GM12892 (cell line): ENCODE data around the gene MOK.
"Not testable (repeated sequence)": the region's sequence is repeated elsewhere in the genome, so short reads cannot be mapped to it uniquely, and the experiment has no call there.

Experiments used
- DNase-seq: peaks from one replicate; pipeline ENCODE4 v3.0.0; 2011; ENCODE audit not compliant: insufficient read length
- FAIRE-seq: peaks from 2 replicates; lab custom pipeline; 2011; peaks lifted over from hg19 to GRCh38; lab: Jason Lieb, UNC
- POLR2A ChIP-seq: IDR thresholded peaks from 2 replicates; pipeline ENCODE4 v1.6.1; 2011; ENCODE audit warnings: low read depth, low read length, control low read depth
- POLR2AphosphoS5 ChIP-seq: IDR thresholded peaks from 2 replicates; pipeline ENCODE4 v1.6.1; 2011; ENCODE audit warnings: low read depth, low read length, control low read depth
- TAF1 ChIP-seq: IDR thresholded peaks from 2 replicates; pipeline ENCODE4 v1.6.1; 2011; ENCODE audit warnings: low read depth, mild to moderate bottlenecking, control low read depth, low read length, borderline replicate concordance

MOK gene

GRCh38 chr14:102251161-102251560 is 53.8 kb downstream of the MOK start:
- DNase-seq (no peak), FAIRE-seq (no peak)
- no peak for TF ChIP-seq POLR2AphosphoS5
- no peak for TF ChIP-seq TAF1
- no peak for TF ChIP-seq POLR2A

GRCh38 chr14:102250636-102251035 is 54.3 kb downstream of the MOK start:
- FAIRE-seq (no peak), DNase-seq (no peak)
- no peak for TF ChIP-seq POLR2A
- no peak for TF ChIP-seq TAF1
- no peak for TF ChIP-seq POLR2AphosphoS5

- no peak for TF ChIP-seq POLR2AphosphoS5
- no peak for TF ChIP-seq TAF1
- no peak for DNase-seq
- no peak for FAIRE-seq
Measured at GRCh38 chr14:102249981-102250380, 55.0 kb downstream of the MOK start.

- DNase-seq (no peak), FAIRE-seq (no peak)
- TF ChIP-seq POLR2A (no peak), TAF1 (no peak), POLR2AphosphoS5 (no peak)
Measured at GRCh38 chr14:102249041-102249440, 55.9 kb downstream of the MOK start.

- DNase-seq (no peak), FAIRE-seq (no peak)
- TF ChIP-seq POLR2AphosphoS5 (no peak), POLR2A (no peak), TAF1 (no peak)
Measured at GRCh38 chr14:102248121-102248520, 56.8 kb downstream of the MOK start.

- FAIRE-seq (no peak), DNase-seq (no peak)
- TF ChIP-seq TAF1 (no peak), POLR2A (no peak), POLR2AphosphoS5 (no peak)
Measured at GRCh38 chr14:102246071-102246470, 58.9 kb downstream of the MOK start.

GRCh38 chr14:102243795-102244194 is 61.2 kb downstream of the MOK start:
- not testable (repeated sequence) for DNase-seq, FAIRE-seq

GRCh38 chr14:102241147-102241546 is 63.8 kb downstream of the MOK start:
- FAIRE-seq: no peak
- TF ChIP-seq TAF1 (no peak), POLR2AphosphoS5 (no peak), POLR2A (no peak)
- DNase-seq: no peak

- not testable (repeated sequence) for FAIRE-seq, DNase-seq
Measured at GRCh38 chr14:102240481-102240880, 64.5 kb downstream of the MOK start.

- DNase-seq (no peak), FAIRE-seq (no peak)
- no peak for TF ChIP-seq TAF1
- no peak for TF ChIP-seq POLR2A
- TF ChIP-seq POLR2AphosphoS5: no peak
Measured at GRCh38 chr14:102239231-102239630, 65.7 kb downstream of the MOK start.

- DNase-seq (no peak), FAIRE-seq (no peak)
- no peak for TF ChIP-seq TAF1
- no peak for TF ChIP-seq POLR2A
- TF ChIP-seq POLR2AphosphoS5: no peak
Measured at GRCh38 chr14:102238766-102239165, 66.2 kb downstream of the MOK start.

- DNase-seq (no peak), FAIRE-seq (no peak)
- TF ChIP-seq TAF1: no peak
- TF ChIP-seq POLR2AphosphoS5: no peak
- TF ChIP-seq POLR2A: no peak
Measured at GRCh38 chr14:102238131-102238530, 66.8 kb downstream of the MOK start.

- DNase-seq (no peak), FAIRE-seq (no peak)
- TF ChIP-seq TAF1: no peak
- no peak for TF ChIP-seq POLR2AphosphoS5
Measured at GRCh38 chr14:102236026-102236425, 68.9 kb downstream of the MOK start.
